ENCODE measurements around the gene PIK3IP1.

PIK3IP1 gene

DNA sequence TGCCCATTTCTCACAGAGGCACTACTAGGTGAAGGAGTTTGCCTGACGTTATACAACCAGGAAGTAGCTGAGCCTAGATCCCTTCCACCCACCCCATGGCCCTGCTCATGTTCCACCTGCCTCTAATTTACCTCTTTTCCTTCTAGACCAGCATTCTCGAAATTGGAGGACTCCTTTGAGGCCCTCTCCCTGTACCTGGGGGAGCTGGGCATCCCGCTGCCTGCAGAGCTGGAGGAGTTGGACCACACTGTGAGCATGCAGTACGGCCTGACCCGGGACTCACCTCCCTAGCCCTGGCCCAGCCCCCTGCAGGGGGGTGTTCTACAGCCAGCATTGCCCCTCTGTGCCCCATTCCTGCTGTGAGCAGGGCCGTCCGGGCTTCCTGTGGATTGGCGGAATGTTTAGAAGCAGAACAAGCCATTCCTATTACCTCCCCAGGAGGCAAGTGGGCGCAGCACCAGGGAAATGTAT is 14.1 kb downstream of the PIK3IP1 start:
- DNase-seq = no peak

DNA sequence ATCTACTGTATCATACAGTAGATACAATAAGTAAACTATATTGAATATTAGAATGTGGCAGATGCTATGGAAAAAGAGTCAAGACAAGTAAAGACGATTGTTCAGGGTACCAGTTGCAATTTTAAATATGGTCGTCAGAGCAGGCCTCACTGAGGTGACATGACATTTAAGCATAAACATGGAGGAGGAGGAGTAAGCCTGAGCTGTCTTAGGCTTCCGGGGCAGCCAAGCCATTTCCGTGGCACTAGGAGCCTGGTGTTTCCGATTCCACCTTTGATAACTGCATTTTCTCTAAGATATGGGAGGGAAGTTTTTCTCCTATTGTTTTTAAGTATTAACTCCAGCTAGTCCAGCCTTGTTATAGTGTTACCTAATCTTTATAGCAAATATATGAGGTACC is 14.5 kb downstream of the PIK3IP1 start:
- DNase-seq = no peak

DNA sequence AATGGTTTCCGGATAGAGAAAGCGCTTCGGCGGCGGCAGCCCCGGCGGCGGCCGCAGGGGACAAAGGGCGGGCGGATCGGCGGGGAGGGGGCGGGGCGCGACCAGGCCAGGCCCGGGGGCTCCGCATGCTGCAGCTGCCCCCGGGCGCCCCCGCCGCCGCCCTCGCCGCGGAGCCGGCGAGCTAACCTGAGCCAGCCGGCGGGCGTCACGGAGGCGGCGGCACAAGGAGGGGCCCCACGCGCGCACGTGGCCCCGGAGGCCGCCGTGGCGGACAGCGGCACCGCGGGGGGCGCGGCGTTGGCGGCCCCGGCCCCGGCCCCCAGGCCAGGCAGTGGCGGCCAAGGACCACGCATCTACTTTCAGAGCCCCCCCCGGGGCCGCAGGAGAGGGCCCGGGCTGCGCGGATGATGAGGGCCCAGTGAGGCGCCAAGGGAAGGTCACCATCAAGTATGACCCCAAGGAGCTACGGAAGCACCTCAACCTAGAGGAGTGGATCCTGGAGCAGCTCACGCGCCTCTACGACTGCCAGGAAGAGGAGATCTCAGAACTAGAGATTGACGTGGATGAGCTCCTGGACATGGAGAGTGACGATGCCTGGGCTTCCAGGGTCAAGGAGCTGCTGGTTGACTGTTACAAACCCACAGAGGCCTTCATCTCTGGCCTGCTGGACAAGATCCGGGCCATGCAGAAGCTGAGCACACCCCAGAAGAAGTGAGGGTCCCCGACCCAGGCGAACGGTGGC is 15.7 kb downstream of the PIK3IP1 start:
- no peak for DNase-seq

DNA sequence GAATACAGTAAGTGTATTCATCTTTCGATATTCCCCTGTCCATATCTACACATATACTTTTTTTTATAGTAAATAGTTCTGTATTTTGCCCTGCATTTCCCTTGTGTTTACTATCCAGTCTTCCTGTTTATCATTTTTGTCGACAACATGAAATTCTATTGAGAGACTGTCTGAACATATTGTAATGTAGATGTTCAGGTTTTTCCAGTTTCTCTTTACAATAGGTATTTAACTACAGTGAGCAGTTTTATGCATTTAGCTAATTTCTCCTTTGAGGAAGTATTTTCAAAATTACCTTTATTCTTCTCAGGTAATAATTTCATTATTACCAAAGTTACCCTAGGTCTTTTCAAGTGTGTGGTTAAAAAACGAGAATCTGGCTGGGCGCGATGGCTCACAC is 16.7 kb downstream of the PIK3IP1 start:
- no peak for DNase-seq

DNA sequence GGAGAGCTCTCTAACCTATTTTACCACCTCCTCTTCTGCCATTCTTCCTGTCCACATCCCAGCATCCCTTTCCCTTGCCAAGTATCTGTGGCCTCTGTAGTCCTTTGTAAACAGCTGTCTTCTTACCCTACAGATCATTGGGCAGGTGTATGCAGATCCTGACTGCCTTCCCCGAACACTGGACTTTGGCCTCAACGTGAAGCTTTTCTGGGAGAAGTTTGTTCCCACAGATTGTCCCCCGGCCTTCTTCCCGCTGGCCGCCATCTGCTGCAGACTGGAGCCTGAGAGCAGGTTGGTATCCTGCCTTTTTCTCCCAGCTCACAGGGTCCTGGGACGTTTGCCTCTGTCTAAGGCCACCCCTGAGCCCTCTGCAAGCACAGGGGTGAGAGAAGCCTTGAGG is 17.3 kb downstream of the PIK3IP1 start:
- no peak for DNase-seq

DNA sequence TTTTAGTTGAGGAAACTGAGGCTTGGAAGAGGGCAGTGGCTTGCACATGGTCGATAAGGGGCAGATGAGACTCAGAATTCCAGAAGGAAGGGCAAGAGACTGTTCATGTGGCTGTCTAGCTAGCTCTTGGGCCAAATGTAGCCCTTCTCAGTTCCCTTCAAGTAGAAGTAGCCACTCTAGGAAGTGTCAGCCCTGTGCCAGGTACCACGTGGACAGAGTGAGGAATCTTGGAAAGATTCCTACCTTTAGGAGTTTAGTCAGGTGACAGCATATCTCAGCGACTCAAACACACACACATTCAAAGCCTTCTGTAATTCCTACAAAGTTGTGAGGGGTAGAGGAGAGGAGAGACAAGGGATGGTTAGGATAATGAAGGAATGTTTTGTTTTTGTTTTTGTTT is 18.3 kb downstream of the PIK3IP1 start:
- no peak for DNase-seq

DNA sequence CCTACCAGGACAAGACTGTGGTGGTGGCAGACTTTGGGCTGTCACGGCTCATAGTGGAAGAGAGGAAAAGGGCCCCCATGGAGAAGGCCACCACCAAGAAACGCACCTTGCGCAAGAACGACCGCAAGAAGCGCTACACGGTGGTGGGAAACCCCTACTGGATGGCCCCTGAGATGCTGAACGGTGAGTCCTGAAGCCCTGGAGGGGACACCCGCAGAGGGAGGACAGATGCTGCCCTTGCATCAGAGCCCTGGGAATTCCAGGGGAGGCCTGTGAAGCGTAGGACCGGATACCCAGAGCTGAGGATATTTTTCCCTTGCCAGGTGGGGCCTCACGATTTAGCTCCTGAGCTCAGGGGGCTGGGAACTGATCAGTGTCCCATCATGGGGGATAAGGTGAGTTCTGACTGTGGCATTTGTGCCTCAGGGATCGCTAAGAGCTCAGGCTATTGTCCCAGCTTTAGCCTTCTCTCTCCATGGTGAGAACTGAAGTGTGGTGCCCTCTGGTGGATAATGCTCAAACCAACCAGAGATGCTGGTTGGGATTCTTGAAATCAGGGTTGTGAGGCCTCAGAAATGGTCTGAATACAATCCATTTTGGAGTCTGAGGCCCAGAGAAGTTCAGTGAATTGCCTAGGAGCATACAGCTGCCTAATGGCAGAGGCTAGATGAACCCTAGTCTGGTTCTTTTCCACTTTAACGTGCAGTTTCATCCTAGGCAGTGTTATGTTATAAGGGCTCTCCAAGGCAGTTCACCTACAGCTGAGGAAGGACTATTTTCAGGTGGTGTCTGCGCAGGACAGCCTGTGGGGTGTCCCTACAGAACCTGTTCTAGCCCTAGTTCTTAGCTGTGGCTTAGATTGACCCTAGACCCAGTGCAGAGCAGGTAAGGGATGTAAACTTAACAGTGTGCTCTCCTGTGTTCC is 19.5 kb downstream of the PIK3IP1 start:
- peak; percentile 4 for DNase-seq

DNA sequence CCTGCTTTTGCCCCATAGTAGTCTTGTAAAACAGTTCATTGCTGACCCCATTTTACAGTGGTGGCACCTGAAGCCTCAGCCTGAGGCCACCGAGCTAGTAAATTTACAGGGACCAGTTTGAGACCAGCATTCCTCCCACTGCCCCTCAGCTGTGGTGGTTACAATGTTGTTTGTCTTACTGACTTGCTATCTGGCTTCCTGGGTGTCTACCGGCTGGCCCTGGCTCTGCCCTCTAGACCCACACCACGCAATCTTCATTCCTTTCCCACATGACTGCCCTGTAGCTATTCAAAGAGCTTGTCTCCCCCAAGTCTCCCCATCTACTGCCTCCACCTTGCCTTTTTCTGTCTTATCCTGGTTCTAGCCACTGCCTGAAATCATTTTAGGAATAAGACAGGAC is 20.8 kb downstream of the PIK3IP1 start:
- DNase-seq = no peak

DNA sequence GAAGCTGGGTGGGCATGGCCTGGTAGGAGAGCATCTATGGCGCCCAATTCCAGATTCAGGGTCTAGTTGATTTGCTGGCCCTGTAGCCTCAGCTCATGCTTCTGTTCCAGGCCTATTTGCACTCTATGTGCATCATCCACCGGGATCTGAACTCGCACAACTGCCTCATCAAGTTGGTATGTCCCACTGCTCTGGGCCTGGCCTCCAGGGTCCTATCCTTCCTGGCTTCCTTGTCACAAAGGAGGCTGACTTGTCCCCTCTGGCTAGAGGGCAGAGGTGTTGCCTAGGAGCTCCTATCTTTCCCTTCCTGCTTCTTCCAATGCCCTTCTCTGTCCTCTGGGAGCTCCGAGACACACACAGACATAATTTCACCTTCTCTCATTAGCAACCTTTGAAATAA is 21.3 kb downstream of the PIK3IP1 start:
- no peak for DNase-seq

DNA sequence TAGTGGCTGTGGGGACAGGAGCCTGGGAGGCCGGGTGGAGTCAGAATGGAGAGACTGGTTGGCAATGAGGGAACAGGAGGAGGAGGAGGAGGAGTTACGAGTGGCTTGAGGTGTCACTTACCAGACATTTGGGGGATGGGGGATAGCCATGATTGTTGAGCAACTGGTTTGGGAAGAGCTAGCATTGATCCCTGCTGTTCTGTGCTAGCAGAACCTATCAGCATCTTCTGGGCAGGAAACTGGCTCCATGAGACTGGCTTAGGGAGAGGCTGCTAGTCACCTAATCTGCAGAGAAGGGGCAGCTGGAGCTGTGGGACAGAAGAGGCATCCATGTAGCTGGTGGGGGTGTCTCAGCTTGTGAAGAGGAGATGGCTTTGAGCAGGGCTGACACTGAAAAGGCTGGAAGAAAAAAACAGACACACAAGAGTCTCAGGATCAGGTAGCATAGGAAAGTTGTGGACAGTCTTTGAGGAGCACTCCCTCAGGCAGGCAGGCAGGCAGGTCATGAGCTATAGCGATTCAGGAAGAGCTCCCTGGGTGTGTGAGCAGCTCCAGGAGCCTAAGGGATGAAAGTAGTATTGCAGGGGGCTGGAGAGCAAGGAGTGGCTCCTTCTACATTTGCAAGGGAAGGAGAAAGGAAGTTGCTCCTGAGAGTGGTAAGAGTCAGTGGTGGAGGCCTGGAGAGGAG is 22.3 kb downstream of the PIK3IP1 start:
- DNase-seq = no peak

DNA sequence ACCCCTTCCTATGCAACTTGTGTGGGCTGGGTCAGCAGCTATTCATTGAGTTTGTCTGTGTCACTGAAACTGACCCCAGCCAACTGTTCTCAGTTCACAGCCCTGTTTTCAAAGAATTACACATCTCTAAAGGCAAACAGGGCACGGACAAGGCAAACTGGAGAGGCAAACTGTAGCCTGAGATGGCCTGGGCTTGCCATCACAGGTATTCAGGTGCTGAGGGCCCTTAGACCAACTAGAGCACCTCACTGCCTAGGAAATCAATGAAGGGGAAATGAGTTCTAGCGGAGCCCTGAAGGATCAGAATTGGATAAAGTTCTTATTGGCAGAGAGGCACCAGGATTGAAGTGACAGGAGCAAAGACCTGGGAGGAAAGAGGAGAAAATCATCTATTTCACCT is 24.0 kb downstream of the PIK3IP1 start:
- no peak for DNase-seq

DNA sequence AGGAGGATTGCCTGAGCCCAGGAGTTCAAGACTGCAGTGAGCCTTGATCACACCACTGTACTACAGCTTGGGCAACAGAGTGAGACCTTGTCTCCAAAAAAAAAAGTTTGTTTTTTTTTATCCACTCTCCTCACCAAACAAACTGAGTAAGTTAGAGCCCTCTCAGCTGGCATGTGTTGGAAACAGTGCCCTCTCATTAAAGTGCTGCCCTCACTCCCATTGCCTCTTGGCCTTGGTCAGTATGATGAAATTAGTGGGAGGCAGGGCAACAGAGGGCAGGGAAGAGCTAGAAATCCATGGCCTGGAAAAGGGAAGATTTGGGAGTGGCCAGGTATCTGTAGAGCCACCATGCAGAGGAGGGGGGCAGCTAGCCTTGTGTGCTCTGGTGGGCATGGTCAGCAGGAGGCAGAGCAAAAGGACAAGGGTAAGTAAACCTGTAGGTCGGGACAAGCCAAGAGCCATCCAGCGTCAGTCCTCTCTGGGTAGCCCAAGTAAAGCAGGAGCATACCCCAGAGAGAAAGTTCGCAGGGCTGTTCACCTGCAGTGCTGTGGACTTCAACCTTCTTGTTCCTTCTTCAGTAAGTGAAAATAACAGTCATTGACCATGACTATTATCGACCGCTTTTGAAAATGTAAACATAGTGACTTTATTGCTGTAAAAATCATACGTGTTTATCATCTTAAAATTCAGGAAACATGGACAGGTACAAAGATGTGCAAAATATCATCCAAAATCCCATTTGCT is 28.2 kb downstream of the PIK3IP1 start:
- no peak for DNase-seq

DNA sequence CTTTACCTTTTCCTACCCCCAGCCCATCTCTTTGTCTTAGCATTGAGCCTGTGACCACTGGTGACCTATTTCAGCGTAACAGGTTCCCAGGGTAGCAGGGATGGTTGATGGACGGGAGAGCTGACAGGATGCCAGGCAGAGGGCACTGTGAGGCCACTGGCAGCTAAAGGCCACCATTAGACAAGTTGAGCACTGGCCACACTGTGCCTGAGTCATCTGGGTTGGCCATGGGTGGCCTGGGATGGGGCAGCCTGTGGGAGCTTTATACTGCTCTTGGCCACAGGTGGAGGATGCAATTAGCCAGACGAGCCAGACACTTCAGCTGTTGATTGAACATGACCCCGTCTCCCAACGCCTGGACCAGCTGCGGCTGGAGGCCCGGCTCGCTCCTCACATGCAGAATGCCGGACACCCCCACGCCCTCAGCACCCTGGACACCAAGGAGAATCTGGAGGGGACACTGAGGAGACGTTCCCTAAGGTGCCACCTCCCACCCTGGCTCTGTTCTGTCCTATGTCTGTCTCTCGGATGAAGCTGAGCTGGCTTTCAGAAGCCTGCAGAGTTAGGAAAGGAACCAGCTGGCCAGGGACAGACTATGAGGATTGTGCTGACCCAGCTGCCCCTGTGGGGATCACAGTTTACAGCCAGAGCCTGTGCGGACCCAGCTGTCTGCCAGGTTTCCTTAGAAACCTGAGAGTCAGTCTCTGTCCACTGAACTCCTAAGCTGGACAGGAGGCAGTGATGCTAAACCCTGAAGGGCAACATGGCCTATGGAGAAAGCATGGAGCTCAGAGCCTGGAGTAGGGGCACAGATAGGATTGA is 29.8 kb downstream of the PIK3IP1 start:
- no peak for DNase-seq

DNA sequence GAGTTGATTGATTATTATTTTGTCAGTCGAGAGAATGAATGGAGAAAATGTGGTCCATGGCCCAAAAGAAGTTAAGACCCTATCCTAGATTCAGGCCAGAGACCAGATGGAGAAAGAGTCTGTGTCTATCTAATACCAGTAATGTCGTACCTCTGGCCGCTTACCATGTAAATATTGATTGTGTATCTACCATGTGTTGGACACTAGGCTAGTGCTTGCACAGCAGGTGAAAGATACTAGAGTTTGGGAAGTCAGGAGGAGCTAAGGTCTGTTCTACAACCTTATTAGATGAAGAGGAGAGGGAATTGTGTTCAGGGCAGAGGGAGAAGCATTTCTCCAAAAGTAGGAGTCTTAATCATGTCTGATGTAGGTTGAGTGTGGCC is 31.8 kb downstream of the PIK3IP1 start:
- no peak for DNase-seq

DNA sequence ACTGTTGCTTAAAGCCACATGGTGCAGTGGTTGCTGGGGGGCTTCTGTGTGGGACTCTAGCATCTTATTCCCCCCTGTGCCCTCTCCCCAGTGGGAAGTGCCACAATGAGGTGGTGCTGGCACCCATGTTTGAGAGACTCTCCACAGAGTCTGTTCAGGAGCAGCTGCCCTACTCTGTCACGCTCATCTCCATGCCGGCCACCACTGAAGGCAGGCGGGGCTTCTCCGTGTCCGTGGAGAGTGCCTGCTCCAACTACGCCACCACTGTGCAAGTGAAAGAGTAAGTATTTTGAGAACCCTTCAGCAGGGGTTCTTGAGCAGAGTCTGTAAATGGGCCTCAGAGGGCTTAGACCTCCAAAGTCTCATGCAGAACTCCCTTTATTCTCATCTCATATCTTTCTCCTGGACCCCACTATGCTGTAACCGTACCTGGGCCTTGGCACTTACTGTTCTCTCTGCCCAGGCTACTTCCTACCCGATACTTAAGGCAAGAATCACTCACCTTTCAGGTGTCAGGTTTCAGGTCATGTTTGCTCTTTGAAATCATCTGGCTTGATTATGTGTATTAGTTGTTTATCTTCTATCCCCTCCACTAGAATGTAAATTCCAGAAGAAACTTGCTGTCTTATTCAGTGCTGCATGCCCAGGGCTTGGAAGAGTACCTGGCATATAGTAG is 32.4 kb downstream of the PIK3IP1 start:
- DNase-seq = no peak

DNA sequence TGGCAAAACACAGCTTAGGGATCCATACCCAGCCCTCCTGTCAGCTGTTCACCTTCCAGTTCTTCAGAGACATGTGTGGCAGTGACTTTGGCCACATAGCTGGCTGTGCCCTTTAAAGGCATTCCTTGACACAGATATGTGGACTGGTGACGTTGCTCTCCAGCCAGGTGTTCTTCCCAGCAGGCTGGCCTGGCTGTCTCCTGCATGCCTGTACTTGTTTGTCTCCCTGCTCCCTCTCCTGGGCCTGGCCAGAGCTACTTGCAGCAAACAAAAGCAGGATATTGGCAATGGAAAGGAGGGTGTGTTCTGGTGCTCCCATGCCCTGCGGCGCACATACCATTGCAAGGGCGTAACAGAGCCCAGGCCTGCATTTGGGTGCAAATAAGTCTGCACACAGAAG is 38.3 kb downstream of the PIK3IP1 start:
- no peak for DNase-seq

DNA sequence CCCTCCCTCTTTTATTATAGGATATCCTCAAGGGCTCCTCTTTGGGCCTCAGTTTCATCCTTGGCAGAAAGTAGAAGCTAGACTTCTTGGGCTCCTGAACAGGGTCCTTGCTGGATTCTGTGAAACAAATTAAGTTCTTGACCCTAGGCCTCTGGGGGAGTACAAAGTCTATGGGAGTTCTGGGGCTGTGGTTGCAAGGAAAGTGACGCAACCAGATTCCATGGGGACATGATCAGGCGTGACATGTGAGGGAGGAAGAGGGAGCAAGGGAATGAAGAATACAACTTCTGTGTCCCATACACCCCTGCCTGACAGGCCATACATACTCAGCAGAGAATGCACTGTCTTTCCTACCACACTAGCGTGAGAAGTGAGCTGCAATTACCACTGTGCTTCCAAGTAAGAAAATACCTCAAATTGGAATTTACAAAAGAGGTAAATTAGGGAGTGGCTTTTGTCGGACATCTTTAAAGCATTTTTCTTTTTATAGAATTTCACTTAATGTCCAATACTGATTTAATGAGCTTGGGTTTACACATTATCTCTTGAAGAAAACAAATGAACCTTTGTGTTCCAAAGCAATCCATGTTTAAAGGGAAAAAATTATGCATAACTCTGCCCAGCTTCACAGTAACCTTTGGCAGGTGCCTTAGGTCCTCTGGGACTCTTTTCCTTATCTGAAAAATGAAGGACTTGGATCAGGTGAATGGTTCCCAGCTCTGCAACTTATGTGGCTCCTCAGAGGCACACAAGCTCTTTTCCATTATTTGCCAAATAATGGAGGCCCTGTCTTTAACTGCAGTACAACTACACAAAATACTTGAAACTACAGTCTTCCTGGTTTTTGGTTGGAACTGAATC is 41.3 kb downstream of the PIK3IP1 start:
- no peak for DNase-seq

DNA sequence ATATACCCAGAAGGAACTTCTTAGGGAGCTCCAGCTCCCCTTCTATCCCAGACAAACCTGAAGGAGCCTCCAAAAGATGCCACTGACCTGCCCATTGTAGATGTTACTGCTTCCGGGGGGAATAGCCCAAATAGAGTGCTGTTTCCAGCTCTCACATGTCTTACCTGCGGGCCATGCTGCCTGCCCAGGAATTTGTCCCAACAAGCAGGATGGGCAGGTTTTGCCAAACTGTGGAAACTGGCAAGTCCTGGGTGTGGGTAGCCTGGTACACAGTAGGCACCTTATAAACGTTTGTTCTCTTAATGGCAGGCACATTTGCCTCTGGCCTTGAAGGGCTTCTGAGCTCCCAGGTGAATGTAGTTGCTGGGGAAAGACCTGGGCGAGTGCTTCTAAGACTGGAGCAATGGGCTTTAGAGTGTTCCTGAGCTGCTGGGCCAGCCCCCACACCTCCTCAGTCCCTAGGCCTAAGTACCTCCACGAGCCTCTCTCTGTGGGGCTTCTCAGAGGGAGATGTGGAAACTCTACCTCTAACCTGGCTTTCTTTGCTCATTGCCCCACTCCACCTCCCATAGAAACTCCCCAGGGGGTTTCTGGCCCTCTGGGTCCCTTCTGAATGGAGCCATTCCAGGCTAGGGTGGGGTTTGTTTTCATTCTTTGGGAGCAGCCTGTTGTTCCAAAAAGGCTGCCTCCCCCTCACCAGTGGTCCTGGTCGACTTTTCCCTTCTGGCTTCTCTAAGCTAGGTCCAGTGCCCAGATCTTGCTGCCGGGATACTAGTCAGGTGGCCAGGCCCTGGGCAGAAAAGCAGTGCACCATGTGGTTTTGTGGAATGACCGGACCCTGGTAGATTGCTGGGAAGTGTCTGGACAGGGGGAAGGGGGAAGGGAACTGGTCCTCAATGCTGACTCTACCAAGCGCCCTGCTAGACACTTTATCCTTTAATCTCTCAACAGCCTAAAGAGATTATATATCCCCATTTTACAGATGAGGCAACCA is 43.0 kb downstream of the PIK3IP1 start:
- DNase-seq = no peak

DNA sequence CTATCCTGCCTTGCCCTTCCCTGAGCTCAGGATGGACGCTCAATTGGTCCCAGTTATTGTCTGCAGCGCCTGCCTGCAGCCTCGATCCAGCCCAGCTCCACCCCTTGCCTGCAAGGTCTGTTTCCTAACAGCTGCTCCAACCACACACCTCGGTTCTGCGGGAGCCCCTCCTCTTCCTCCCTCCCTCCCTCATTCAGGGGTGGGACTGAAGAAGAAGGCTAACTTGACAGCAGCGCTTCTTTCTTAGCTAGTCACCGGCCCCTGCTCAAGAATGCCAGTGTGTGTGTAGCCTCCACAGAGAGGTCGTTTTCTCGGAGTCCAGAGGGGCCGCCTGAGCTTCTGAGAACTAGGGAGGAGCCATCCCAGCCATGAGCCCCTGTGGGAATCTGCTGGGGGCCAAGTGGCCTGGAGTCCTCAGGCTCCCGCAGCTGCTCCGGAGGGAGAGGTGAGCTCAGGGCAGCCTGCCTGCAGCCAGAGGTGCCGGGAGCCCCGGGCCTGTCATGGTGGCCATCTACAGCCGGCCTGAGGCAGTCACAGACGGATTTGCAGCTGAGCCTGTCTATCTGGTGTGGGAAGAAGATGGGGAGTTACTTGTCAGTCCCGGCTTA is 44.0 kb downstream of the PIK3IP1 start:
- no peak for DNase-seq
